B cell (primary cell): ENCODE data around the gene PDZK1. TPM values are rescaled to one million over a fixed set of nuclear protein-coding genes. Genes with fewer than 3 reads are reported as not detected.
"Not testable (repeated sequence)": the region's sequence is repeated elsewhere in the genome, so short reads cannot be mapped to it uniquely, and the experiment has no call there.

Source experiments
- ATAC-seq: fragments of 200-7000 bp; cut with Tn5 transposase; one replicate; pipeline ENCODE4 v1.10.0; 2021; ENCODE audit warnings: low read depth, mild to moderate bottlenecking, moderate number of reproducible peaks, moderate library complexity
- CTCF ChIA-PET: fragments of 350-600 bp; sonication (Branson Sonifier 250); formaldehyde crosslinking; loops from one replicate; lab custom pipeline; 2021; ENCODE audit warnings: antibody characterized with exemption, inconsistent platforms; lab: Charles Lee
- POLR2A ChIA-PET: fragments of 350-600 bp; sonication (Branson Sonifier 250); formaldehyde crosslinking; loops from one replicate; lab custom pipeline; 2021; ENCODE audit warnings: antibody characterized with exemption; lab: Charles Lee
- DNase-seq: peaks from one replicate; pipeline ENCODE4 v3.0.0; 2013
- H2AFZ ChIP-seq: 2 replicates; pipeline ENCODE4 v1.6.1; 2012; ENCODE audit warnings: mild to moderate bottlenecking, low read depth, low read length; ENCODE audit not compliant: insufficient read depth, poor library complexity, severe bottlenecking
- H3K27ac ChIP-seq, 2 donors: 1 replicate in 1 of 2; 2 replicates in 1 of 2; pipeline ENCODE4 v1.5.1; 2012 to 2013; ENCODE audit warnings: low read length in 2 of 2, mild to moderate bottlenecking in 2 of 2, moderate library complexity in 1 of 2
- H3K27me3 ChIP-seq, 4 experiments: fragments of 200-600 bp in 1 of 4; sonication (generic) in 1 of 4; replicated peaks in 1 of 4; 1 replicate in 2 of 4; 2 replicates in 2 of 4; pipeline versions ENCODE4 v1.6.1 to v1.7.0; 2013 to 2016; ENCODE audit warnings: low read length in 3 of 4, mild to moderate bottlenecking in 2 of 4, mixed read lengths in 1 of 4, moderate library complexity in 1 of 4; ENCODE audit not compliant: insufficient read depth in 4 of 4, control insufficient read depth in 3 of 4; ENCODE audit errors: control extremely low read depth in 1 of 4
- H3K36me3 ChIP-seq, 2 experiments: replicated peaks in 1 of 2; 1 replicate in 1 of 2; 2 replicates in 1 of 2; pipeline versions ENCODE4 v1.6.1 to v1.7.1; 2013; ENCODE audit warnings: low read length in 1 of 2; ENCODE audit not compliant: insufficient read depth in 2 of 2, control insufficient read depth in 1 of 2; ENCODE audit errors: control extremely low read depth in 1 of 2, extremely low read depth in 1 of 2
- H3K4me1 ChIP-seq, 2 donors: fragments of 200-600 bp in 1 of 2; sonication (generic) in 1 of 2; 1 replicate in 1 of 2; 2 replicates in 1 of 2; pipeline versions ENCODE4 v1.5.1 to v1.6.1; 2013 to 2017; ENCODE audit warnings: low read length in 2 of 2; ENCODE audit not compliant: control insufficient read depth in 2 of 2, insufficient read depth in 2 of 2
- H3K4me2 ChIP-seq: replicated peaks from 2 replicates; pipeline ENCODE3; 2012; ENCODE audit warnings: mild to moderate bottlenecking, low read depth, low read length; ENCODE audit not compliant: poor library complexity, severe bottlenecking
- H3K4me3 ChIP-seq, 5 experiments: fragments of 200-600 bp in 1 of 5; sonication (generic) in 1 of 5; 1 replicate in 3 of 5; 2 replicates in 2 of 5; pipeline versions ENCODE4 v1.5.1 to v1.7.0; 2011 to 2016; ENCODE audit warnings: low read length in 4 of 5, mild to moderate bottlenecking in 4 of 5, low read depth in 2 of 5, control low read depth in 1 of 5, moderate library complexity in 1 of 5; ENCODE audit not compliant: insufficient read depth in 1 of 5; ENCODE audit errors: control extremely low read depth in 1 of 5, extremely low read depth in 1 of 5
- H3K79me2 ChIP-seq: fragments of 200-600 bp; sonication (generic); one replicate; pipeline ENCODE4 v1.6.0; 2016; ENCODE audit warnings: low read length; ENCODE audit not compliant: control insufficient read depth, insufficient read depth
- H3K9ac ChIP-seq: fragments of 200-600 bp; sonication (generic); 2 replicates; pipeline ENCODE4 v1.6.1; 2017; ENCODE audit warnings: mild to moderate bottlenecking, low read length, moderate library complexity
- H3K9me3 ChIP-seq, 3 donors: one replicate each; pipeline versions ENCODE4 v1.6.1 to v1.7.1; 2013; ENCODE audit warnings: low read length in 2 of 3; ENCODE audit not compliant: control insufficient read depth in 2 of 3, insufficient read depth in 1 of 3; ENCODE audit errors: control extremely low read depth in 1 of 3
- H4K20me1 ChIP-seq: 2 replicates; pipeline ENCODE4 v1.6.0; 2012; ENCODE audit warnings: mild to moderate bottlenecking, low read length; ENCODE audit not compliant: insufficient read depth, control insufficient read depth, poor library complexity, severe bottlenecking
- H3K27ac Mint-ChIP-seq: one replicate; pipeline ENCODE4 v1.8.0; 2021; ENCODE audit warnings: mixed read lengths
- H3K27me3 Mint-ChIP-seq: one replicate; pipeline ENCODE4 v1.8.0; 2021; ENCODE audit warnings: mixed read lengths
- H3K4me1 Mint-ChIP-seq: one replicate; pipeline ENCODE4 v1.8.0; 2021; ENCODE audit warnings: mixed read lengths
- H3K4me3 Mint-ChIP-seq: one replicate; pipeline ENCODE4 v1.8.0; 2021; ENCODE audit warnings: mixed read lengths
- H3K9me3 Mint-ChIP-seq: one replicate; pipeline ENCODE4 v1.8.0; 2022; ENCODE audit warnings: mixed read lengths; ENCODE audit not compliant: insufficient read depth
- WGBS: methylation state at CpG from one replicate; pipeline ENCODE4 v1.1.5; 2013; ENCODE audit warnings: missing lambda C conversion rate; ENCODE audit not compliant: insufficient coverage; 5-methylcytosine and 5-hydroxymethylcytosine counted together
- intact Hi-C: fragments of 100-400 bp; cut with micrococcal nuclease; formaldehyde crosslinking; loops from one replicate; pipeline ENCODE4 v1.10.0; 2022
- polyA plus RNA-seq: library from polyadenylated mRNA; depleted of rRNA; stranded (reverse); fragments of >200 nt; gene quantifications from 2 replicates; pipeline ENCODE4 v1.2.3, GENCODE V29; 2012
- total RNA-seq, 2 donors: library from RNA; stranded (reverse); fragments of 120-200 nt in 1 of 2; gene quantifications; 1 replicate in 1 of 2; 2 replicates in 1 of 2; pipeline versions ENCODE4 v1.2.3 to v1.2.4, GENCODE V29; 2013 to 2022

PDZK1 gene
- total and polyA plus RNA-seq, 2 donors (not counting 1 experiment from before 2014, with no cell fraction given) = 0.34 TPM; not detected in 1

GRCh38 chr1:145684858-145685257, 22.3 kb downstream of the PDZK1 start:
- no CpG with 5 or more reads among the region's 3 CpGs for WGBS
- not testable (repeated sequence) for H3K4me3 Mint-ChIP-seq

GRCh38 chr1:145673217-145673616, 34.0 kb downstream of the PDZK1 start:
- H4K20me1 ChIP-seq = not testable (repeated sequence)

More at GRCh38 chr1:145684858-145685257, 22.3 kb downstream of the PDZK1 start:
- H3K4me1 ChIP-seq, H3K9me3 ChIP-seq, H3K4me1 Mint-ChIP-seq, H3K27me3 Mint-ChIP-seq, CTCF ChIA-PET, H3K27me3 ChIP-seq, ATAC-seq, H3K36me3 ChIP-seq, POLR2A ChIA-PET, DNase-seq, H3K79me2 ChIP-seq, H2AFZ ChIP-seq, intact Hi-C loops, H3K9me3 Mint-ChIP-seq, H3K27ac ChIP-seq, H3K27ac Mint-ChIP-seq, H3K9ac ChIP-seq, H3K4me3 ChIP-seq, H3K4me2 ChIP-seq, H4K20me1 ChIP-seq: not testable (repeated sequence)

GRCh38 chr1:145670995-145671745, 36.0 kb downstream of the PDZK1 start:
- H4K20me1 ChIP-seq, H2AFZ ChIP-seq, H3K9ac ChIP-seq, H3K4me1 ChIP-seq, H3K36me3 ChIP-seq, H3K27me3 Mint-ChIP-seq, POLR2A ChIA-PET, H3K27me3 ChIP-seq, H3K27ac ChIP-seq, H3K27ac Mint-ChIP-seq, H3K9me3 Mint-ChIP-seq, H3K4me3 ChIP-seq, intact Hi-C loops, H3K79me2 ChIP-seq, ATAC-seq, CTCF ChIA-PET, H3K4me3 Mint-ChIP-seq, DNase-seq, H3K4me2 ChIP-seq, H3K9me3 ChIP-seq: not testable (repeated sequence)
- WGBS = no CpG with 5 or more reads among the region's 3 CpGs
- H3K4me1 Mint-ChIP-seq = peaks cover 18% of the 10 kb centered on the region

More at GRCh38 chr1:145673217-145673616, 34.0 kb downstream of the PDZK1 start:
- H3K9ac ChIP-seq, H3K9me3 ChIP-seq, POLR2A ChIA-PET, H2AFZ ChIP-seq, H3K27me3 ChIP-seq, H3K4me3 Mint-ChIP-seq, H3K4me2 ChIP-seq, intact Hi-C loops, DNase-seq, H3K27ac ChIP-seq, ATAC-seq, H3K27me3 Mint-ChIP-seq, H3K4me3 ChIP-seq, H3K79me2 ChIP-seq, CTCF ChIA-PET, H3K4me1 ChIP-seq, H3K9me3 Mint-ChIP-seq, H3K27ac Mint-ChIP-seq, H3K36me3 ChIP-seq: not testable (repeated sequence)
- WGBS = no CpG with 5 or more reads among the region's 1 CpG
- peaks cover 16% of the 10 kb centered on the region for H3K4me1 Mint-ChIP-seq

GRCh38 chr1:145665015-145665414, 42.2 kb downstream of the PDZK1 start:
- H3K9me3 ChIP-seq, intact Hi-C loops, ATAC-seq, H3K4me3 ChIP-seq, POLR2A ChIA-PET, H3K27me3 ChIP-seq, H3K4me2 ChIP-seq, H2AFZ ChIP-seq, H3K9ac ChIP-seq, DNase-seq, CTCF ChIA-PET, H3K4me1 Mint-ChIP-seq, H3K4me1 ChIP-seq, H3K27me3 Mint-ChIP-seq, H3K9me3 Mint-ChIP-seq, H3K27ac Mint-ChIP-seq, H3K27ac ChIP-seq, H3K36me3 ChIP-seq, H3K79me2 ChIP-seq, H4K20me1 ChIP-seq, H3K4me3 Mint-ChIP-seq: not testable (repeated sequence)
- WGBS = no CpG with 5 or more reads among the region's 4 CpGs
